GM19438 (cell line): ENCODE data around the gene TULP4.

Experiments used
- ATAC-seq: cut with Tn5 transposase; IDR thresholded peaks from one replicate; pipeline ENCODE4 v1.9.1; 2021; ENCODE audit warnings: low read depth; ENCODE audit not compliant: unreplicated experiment

TULP4 gene

DNA sequence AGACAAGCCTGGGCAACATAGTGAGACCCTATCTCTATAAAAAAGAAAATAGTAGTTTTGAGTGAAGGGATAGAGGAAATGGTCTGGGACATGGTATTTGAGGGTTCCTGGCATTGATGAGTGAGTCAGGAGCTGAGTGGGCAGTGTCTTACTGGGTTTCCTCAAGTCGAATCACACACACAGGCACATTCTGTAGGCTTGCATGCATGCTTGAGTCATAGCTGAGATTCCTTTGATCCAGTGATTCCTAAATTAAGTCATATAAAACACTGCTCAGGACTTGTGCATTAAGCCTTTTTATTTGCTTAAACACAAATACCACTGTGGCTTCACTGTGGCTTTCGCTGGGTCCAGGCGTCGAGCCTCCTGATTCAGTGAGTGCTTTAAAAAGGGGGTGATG, 175.8 kb downstream of the TULP4 start:
- ATAC-seq = no peak

DNA sequence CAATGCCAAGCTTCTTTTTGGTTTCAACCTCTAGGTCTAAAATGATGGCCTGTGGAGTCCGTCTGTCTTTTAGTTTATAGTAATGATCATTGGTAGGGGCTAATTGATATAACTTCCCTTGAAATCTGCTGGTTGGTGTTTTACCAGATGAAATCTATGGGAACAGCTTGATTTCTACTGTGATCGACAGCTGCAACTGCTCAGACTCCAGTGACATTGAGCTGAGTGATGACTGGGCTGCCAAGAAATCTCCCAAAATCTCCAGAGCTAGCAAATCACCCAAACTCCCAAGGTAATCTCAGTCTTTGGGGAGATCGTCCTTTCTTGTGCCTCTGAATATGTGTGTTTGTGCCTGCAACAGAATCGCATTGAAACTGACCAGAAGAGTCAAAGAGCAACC, 177.2 kb downstream of the TULP4 start:
- no peak for ATAC-seq

DNA sequence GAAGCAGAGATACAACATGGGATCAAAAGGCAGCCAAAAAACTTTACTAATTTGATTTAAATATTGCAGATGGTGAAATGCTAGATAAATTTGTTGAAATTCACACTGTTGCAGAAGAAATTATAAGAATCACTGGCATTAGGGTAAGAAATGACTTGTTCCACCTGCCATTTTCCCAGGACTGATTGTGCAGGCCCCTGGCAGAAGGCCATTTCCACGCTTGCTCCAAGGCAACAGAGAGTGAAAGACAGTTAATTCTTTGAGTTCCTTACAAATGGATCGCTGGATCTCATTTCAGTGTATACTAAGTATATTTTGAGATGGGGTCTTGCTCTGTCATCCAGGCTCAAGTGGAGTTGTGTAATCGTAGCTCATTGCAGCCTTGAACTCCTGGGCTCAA, 180.6 kb downstream of the TULP4 start:
- ATAC-seq = no peak

DNA sequence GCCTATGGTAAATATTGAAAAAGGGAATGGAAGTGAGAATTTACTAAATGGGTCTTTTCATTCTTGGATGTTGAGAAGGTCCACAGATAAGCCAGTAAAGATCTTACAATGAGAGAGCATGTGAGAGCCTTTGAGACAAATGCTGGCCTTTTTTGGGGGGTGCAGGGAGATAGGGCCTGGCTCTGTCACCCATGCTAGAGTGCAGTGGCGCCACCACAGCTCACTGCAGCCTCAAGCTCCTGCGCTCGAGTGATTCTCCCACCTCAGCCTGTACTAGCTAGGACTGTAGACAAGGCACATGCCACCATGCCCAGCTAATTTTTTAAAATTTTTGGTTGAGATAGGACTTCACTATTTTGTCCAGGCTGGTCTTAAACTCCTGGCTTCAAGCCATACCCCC, 184.4 kb downstream of the TULP4 start:
- ATAC-seq = no peak

DNA sequence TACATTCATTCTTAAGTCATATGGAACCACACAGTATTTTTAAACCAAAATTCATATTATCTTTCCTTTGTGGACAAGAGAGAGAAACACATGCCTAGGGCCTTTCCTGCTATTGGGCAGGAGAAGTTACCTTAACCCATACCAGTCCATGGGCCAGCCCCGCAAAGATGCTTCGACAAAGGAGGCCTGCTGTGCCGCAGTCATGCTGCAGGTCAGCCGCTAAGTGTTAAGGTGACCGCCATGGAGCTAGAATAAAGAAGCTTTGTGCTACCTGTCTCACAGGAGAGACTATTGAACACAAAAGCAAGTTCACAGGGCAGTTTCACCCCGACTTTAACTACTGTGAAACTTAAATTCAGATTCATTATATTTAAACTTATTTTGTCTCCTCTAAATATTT, 185.4 kb downstream of the TULP4 start:
- no peak for ATAC-seq

DNA sequence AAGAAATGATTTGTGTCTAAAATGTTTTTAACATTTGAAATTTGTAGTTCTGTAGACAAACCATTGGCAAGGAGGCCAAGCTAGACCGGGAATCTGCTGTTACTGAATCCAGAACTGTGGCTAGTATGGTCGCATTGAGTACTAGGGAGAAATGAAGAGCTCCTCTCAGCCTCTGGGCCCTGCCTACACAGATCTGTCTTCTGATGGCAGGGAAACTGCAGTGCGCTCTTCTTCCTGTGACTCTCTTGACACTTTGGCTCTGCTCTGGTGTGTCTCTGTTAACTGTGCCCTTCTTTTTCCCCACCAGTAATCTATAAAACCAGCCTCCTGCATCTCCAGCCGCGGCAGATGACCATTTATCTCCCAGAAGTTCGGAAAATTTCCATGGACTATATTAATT, 186.1 kb downstream of the TULP4 start:
- ATAC-seq = no peak

DNA sequence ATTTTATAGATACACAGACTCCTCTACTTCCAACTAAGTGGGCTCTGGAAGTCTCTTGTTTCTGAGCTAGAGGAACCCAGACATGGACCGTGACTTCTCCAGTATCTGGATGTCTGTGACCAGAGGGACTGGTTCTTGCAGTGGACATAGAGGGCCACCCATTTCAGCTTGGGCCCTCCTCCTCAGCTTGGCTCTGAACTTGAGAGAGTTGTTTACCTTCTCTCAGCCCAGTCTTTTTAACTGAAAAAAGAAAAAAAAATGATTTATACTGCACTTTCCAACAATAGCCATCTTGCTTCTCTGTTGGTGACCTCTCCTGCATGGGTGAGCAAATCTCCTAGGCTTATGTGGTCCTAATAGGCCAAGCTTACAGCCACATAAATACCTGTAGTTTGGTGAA, 187.3 kb downstream of the TULP4 start:
- no peak for ATAC-seq

DNA sequence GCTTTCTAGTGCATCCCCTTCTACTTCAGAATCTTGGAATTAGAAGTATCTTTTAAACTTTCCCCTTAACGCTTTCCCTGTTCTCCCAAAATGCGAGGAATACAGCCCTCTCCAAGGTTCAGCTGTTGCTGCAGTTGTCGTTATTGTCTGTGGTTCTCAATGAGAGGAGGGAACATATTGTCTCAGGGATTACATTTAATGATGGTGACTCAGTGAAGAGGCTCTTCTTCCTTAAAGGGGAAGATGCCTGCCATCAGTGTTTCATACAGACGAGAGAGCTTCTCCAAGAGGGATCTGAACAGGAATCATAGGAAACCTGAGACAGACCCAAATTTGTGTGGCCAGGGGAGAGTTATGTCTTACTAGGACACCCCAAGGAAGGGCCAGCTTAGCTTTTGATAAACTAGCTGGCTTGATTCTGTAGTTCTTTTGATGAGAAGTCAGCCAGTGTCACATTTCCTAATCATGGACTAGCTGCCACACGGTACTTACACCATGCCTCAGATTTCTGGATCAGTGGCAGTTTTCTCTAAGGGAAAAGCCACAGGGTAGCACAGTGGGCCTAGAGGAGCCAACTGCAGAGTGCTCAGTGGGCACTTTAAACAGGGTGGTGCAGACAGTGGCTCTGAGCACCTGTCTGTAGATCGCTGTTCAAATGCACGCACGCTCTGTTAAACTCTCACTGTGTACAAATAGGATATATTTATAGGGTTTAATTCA, 187.9 kb downstream of the TULP4 start:
- no peak for ATAC-seq

DNA sequence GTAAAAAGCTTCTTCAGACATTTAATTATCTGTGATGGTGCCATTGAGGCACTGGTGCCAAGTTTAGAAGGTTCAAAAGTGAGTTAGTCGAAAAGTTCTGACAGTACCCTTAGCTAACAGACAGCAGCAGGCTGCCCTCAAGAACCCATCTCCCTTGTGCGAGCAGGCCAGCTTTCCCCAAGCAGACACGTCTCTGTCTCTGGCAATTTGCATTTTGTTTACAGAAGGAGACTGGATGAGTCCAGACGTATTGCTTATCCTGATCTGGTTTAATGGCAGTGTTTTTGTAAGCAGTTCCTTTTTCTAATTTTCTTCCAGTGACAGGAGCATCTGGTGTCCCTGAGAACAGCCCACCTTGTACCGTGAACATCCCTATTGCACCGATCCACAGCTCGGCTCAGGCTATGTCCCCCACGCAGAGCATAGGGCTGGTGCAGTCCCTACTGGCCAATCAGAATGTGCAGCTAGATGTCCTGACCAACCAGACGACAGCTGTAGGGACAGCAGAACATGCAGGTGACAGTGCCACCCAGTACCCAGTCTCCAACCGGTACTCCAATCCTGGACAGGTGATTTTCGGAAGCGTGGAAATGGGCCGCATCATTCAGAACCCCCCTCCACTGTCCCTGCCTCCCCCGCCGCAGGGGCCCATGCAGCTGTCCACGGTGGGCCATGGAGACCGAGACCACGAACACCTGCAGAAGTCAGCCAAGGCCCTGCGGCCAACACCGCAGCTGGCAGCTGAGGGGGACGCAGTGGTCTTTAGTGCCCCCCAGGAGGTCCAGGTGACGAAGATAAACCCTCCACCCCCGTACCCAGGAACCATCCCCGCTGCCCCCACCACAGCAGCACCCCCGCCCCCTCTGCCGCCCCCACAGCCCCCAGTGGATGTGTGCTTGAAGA, 189.3 kb downstream of the TULP4 start:
- ATAC-seq = no peak

DNA sequence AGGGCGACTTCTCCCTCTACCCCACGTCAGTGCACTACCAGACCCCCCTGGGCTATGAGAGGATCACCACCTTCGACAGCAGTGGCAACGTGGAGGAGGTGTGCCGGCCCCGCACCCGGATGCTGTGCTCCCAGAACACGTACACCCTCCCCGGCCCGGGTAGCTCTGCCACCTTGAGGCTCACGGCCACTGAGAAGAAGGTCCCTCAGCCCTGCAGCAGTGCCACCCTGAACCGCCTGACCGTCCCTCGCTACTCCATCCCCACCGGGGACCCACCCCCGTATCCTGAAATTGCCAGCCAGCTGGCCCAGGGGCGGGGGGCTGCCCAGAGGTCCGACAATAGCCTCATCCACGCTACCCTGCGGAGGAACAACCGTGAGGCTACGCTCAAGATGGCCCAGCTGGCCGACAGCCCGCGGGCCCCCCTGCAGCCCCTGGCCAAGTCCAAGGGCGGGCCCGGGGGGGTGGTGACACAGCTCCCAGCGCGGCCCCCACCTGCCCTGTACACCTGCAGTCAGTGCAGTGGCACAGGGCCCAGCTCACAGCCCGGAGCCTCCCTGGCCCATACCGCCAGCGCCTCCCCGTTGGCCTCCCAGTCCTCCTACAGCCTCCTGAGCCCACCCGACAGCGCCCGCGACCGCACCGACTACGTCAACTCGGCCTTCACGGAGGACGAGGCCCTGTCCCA, 190.1 kb downstream of the TULP4 start:
- no peak for ATAC-seq

DNA sequence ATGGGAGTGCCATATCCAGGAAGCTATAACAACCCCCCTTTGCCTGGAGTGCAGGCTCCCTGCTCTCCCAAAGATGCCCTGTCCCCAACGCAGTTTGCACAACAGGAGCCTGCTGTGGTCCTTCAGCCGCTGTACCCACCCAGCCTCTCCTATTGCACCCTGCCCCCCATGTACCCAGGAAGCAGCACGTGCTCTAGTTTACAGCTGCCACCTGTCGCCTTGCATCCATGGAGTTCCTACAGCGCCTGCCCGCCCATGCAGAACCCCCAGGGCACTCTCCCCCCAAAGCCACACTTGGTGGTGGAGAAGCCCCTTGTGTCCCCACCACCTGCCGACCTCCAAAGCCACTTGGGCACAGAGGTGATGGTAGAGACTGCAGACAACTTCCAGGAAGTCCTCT, 191.0 kb downstream of the TULP4 start:
- ATAC-seq = no peak

DNA sequence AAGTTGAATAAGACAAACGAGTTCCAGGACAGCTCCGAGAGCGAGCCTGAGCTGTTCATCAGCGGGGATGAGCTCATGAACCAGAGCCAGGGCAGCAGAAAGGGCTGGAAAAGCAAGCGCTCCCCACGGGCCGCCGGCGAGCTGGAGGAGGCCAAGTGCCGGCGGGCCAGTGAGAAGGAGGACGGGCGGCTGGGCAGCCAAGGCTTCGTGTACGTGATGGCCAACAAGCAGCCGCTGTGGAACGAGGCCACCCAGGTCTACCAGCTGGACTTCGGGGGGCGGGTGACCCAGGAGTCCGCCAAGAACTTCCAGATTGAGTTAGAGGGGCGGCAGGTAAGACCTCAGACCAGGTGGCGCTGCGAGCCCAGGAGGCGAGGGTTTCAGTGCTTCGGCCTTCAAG, 191.6 kb downstream of the TULP4 start:
- no peak for ATAC-seq

DNA sequence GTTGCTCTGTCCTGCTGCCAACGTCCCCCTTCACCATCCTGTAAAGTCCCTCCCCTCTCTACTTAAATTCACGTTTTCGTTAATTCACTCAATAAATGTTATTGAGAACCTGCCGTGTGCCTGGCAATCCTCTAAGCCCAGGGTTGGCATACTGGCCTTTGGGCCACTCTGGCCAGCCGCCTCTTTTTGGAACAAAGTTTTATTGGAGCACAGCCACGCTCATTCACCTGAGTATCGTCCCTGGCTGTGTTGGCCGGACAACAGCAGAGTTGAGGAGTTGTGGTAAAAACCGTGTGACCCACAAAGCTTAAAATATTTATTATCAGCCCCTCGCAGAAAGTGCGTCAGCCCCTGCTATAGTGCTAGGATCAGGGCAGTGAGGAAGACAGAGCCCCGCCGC, 192.9 kb downstream of the TULP4 start:
- ATAC-seq = no peak

DNA sequence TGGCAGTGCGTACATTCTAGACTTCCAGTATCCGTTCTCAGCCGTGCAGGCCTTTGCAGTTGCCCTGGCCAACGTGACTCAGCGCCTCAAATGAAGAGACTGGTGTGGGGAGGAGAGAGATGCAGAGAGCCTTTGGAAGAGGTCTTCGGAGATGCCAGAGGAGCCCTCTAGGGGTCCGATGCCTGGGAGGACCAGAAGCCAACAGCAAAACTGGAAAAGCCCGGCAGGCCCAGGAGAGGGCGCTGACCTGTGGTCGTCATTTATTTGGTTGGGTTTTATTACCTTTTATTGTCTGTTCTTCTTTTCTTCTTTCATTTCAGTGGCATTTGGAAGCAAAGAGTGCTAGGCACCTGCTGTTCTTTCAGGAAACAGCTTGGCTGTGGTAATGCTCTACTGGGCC, 194.3 kb downstream of the TULP4 start:
- no peak for ATAC-seq

DNA sequence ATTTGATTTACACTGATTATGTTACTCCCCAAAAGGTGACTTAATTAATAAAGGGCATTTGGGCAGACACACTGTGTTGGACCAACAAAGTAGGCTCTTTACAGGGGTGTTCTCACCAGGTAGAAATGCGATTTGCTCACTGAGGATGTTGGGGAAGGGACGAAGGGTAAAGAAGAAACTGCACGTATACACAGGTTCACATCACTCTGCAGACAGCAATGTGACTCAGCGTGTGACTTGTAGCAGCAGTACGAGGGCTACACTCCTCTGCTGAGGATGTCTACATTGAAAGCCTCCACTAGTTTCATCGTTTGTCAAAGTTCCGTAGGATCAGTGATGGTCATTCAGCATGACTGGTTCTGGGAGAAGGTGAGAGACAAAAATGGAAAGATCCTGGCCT, 194.9 kb downstream of the TULP4 start:
- ATAC-seq = no peak

DNA sequence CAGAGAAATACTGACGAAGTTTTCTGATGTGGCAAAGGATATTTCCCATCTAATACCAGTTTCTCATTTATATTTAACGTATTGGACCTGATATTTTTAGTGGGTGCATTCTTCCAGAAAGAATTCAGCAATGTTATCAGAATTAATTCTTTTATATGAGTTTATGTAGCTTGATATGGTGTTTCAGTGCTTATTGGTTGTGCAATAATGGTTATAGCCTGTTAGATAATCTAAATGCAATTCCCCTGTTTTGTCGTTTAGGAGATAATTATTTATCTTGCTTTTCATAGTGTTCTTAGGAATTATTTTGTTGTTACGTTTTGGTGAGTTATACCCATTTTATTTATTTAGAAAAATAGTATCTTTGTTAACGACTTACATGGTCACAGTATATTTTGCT, 196.2 kb downstream of the TULP4 start:
- ATAC-seq = no peak

DNA sequence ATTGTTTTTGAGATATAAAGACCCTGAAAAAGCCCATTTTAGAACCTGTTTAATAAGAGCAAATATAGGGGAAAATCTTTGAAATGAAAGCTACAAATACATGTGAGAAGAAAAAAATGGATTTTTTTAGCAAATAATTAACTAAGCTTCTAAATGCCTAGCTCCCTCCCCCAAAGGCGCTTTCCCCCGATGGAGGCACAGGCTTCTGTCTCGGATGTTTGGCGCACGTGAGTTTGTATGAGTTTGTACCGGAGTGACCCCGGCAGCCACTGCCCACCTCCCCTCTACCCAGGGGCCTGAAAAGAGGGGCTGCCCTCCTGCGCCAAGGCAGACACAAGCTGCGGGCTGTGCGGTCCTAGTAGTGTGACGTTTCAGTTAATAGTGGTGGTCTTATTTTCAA, 197.2 kb downstream of the TULP4 start:
- no peak for ATAC-seq

DNA sequence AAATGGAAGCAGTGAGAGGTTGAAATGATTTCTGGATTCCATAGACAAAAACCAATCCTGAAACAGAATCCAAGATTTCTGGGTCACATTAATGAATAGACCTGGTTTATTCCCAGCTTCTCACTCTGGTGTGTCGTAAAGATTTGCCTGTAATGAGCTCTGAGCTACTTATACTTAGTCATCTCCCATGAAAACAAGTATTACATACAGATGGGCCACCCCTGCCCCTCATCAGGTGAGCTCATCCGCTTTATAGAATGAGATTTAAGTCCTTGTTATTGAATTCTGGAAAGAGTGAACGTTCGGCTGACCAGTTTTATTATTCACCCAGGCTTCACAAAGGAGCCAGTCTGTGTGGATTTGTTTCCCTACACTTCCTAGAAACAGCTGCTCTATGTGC, 200.5 kb downstream of the TULP4 start:
- no peak for ATAC-seq

DNA sequence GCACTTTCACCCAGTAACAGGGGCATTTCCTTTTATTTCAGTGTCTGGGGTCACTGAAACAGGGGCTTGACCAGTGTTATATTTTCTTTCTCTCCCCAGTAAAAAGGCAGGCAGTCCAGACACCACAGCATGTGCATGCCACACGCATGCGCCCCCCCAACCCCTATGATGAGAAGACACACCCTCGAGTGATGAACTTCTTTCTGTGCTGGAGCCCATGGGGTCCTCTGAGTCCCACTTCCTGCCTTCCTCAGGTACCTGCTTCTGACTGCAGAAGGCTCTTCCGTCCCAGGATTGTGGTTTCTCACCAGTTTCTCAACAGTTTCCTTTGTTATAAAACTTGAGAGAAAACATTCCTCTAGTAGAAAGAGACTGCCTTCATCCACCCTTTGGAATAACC, 201.9 kb downstream of the TULP4 start:
- ATAC-seq = no peak

DNA sequence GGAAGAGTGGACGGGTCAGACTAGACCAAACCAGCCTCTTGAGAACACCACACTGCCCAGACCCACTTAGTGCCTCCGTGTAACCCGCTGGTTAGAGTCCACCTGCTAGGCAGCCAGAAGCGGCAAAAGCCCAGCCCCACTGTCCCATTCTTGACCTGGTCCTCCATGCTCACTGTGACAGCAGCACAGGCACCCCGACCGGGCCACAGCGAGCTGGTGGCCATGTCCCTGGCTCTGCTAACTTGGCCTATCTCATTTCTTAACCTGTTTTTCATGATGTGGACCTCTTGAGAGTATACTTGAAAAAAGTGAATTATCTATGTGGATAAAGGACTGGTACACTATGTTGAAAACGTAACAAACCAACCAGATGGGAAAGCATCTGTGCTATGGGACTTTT, 202.7 kb downstream of the TULP4 start:
- ATAC-seq = no peak

DNA sequence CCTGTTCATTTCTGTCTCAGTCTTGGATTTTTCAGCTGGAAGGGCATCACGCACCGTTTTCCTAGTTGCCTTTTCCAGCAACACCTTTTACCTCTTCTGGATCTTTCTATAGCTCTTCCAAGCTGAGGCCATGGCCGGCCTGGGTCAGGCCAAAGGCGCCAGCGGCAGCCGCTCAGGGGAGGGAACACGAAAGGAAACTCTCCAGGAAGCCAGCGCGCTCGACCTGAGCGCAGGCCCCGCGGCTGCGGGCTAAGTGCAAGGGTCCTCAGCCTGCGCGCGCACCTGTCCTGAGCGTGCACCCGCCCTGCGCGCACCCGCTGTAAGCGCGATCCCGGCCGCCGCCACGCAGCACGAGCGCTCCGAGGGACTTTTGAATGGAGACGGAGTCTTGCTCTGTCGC, 203.8 kb downstream of the TULP4 start:
- no peak for ATAC-seq

DNA sequence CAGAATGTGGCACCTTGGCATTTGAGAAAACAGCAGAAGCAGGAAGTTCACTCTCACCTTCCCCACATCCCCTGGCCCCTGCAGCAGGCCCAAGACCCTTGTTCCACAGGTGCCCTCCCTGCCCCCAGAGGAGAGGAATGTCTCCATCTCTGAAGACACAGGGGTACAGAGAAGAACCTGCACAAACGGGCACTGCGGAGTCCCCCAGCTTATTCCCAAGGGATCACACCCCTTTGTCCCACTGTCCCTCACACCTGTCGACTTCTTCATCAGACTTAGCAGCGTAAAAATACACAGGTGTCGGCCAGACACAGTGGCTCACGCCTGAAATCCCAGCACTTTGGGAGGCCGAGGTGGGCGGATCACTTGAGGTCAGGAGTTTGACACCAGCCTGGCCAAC, 204.8 kb downstream of the TULP4 start:
- no peak for ATAC-seq
